ENCODE results near the gene EFCAB7.

- TF ChIP-seq, protein P1, sequence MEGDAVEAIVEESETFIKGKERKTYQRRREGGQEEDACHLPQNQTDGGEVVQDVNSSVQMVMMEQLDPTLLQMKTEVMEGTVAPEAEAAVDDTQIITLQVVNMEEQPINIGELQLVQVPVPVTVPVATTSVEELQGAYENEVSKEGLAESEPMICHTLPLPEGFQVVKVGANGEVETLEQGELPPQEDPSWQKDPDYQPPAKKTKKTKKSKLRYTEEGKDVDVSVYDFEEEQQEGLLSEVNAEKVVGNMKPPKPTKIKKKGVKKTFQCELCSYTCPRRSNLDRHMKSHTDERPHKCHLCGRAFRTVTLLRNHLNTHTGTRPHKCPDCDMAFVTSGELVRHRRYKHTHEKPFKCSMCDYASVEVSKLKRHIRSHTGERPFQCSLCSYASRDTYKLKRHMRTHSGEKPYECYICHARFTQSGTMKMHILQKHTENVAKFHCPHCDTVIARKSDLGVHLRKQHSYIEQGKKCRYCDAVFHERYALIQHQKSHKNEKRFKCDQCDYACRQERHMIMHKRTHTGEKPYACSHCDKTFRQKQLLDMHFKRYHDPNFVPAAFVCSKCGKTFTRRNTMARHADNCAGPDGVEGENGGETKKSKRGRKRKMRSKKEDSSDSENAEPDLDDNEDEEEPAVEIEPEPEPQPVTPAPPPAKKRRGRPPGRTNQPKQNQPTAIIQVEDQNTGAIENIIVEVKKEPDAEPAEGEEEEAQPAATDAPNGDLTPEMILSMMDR (conservative IDR thresholded peaks at IDR 0.05; ENCODE audit: low read depth in 2 of 2) = no peak
- TF ChIP-seq STAT1 (IDR thresholded peaks at IDR 0.05; ENCODE audit: unreplicated experiment) (no peak), REST (IDR thresholded peaks at IDR 0.05; ENCODE audit: unreplicated experiment) (no peak), POLR2AphosphoS5 (IDR thresholded peaks at IDR 0.05; ENCODE audit: low read depth) (no peak), EZH2phosphoT487 (IDR thresholded peaks at IDR 0.05; ENCODE audit: unreplicated experiment) (no peak), EZH2 (IDR thresholded peaks at IDR 0.05; ENCODE audit: low read depth, unreplicated experiment) (no peak), ZNF114 (CRISPR knock-in tag; IDR thresholded peaks at IDR 0.05) (no peak), ZNF462 (CRISPR knock-in tag; IDR thresholded peaks at IDR 0.05) (no peak), JUNB (IDR thresholded peaks at IDR 0.05; ENCODE audit: unreplicated experiment) (no peak), CREB1 (CRISPR knock-in tag; IDR thresholded peaks at IDR 0.05; ENCODE audit: low read depth) (no peak), ZNF331 (CRISPR knock-in tag; IDR thresholded peaks at IDR 0.05; ENCODE audit: low read depth) (no peak), ETS1 (IDR thresholded peaks at IDR 0.05) (no peak)
Observed at GRCh38 chr1:63548303-63548702, 25.0 kb downstream of the EFCAB7 start.

All from GM23338 (cell line).